HepG2 (cell line): ENCODE measurements around the gene ABT1. TPM values are rescaled to one million over a fixed set of nuclear protein-coding genes. Genes with fewer than 3 reads are reported as not detected.

ENCODE experiments used
- ARNTL ChIP-seq: sonication (generic); formaldehyde crosslinking; IDR thresholded peaks from 2 replicates; pipeline ENCODE4 v1.4.0; 2020; ENCODE audit warnings: mild to moderate bottlenecking, missing genetic modification reagents
- BRCA1 ChIP-seq: sonication (generic); formaldehyde crosslinking; IDR thresholded peaks from 2 replicates; pipeline ENCODE4 v1.4.0; 2020; ENCODE audit warnings: missing genetic modification reagents
- CCDC6 ChIP-seq: sonication (generic); formaldehyde crosslinking; IDR thresholded peaks from 2 replicates; pipeline ENCODE4 v1.8.1; 2022; ENCODE audit warnings: mild to moderate bottlenecking, missing genetic modification reagents, moderate library complexity
- ELF1 ChIP-seq: sonication (generic); formaldehyde crosslinking; IDR thresholded peaks from 2 replicates; pipeline ENCODE4 v1.4.0; 2020; ENCODE audit warnings: missing genetic modification reagents
- FOXK1 ChIP-seq: sonication (generic); formaldehyde crosslinking; IDR thresholded peaks from 2 replicates; pipeline ENCODE4 v1.4.0; 2020; ENCODE audit warnings: low read depth, missing genetic modification reagents, borderline replicate concordance
- MAFG ChIP-seq: sonication (generic); formaldehyde crosslinking; IDR thresholded peaks from 2 replicates; pipeline ENCODE4 v1.5.1; 2020; ENCODE audit warnings: mild to moderate bottlenecking, missing genetic modification reagents
- NR2F6 ChIP-seq, 2 experiments: IDR thresholded peaks; 2 replicates each; pipeline ENCODE4 v1.6.1; 2016; ENCODE audit warnings: antibody characterized with exemption in 1 of 2, mild to moderate bottlenecking in 1 of 2
- SMC3 ChIP-seq: IDR thresholded peaks from 2 replicates; pipeline ENCODE4 v1.6.1; 2011; ENCODE audit warnings: low read length, improper control_type of control experiment
- TBP ChIP-seq: sonication (generic); formaldehyde crosslinking; IDR thresholded peaks from 2 replicates; pipeline ENCODE4 v1.5.0; 2020; ENCODE audit warnings: missing genetic modification reagents
- ZBTB42 ChIP-seq: sonication (generic); formaldehyde crosslinking; IDR thresholded peaks from 2 replicates; pipeline ENCODE4 v1.5.0; 2020; ENCODE audit warnings: mild to moderate bottlenecking, missing genetic modification reagents
- ZNF124 ChIP-seq: sonication (generic); formaldehyde crosslinking; IDR thresholded peaks from 2 replicates; pipeline ENCODE4 v1.4.0; 2020; ENCODE audit warnings: missing genetic modification reagents
- ZNF230 ChIP-seq: sonication (generic); formaldehyde crosslinking; IDR thresholded peaks from 2 replicates; pipeline ENCODE4 v1.4.0; 2020; ENCODE audit warnings: mild to moderate bottlenecking, missing genetic modification reagents
- ZNF382 ChIP-seq: sonication (generic); formaldehyde crosslinking; IDR thresholded peaks from 2 replicates; pipeline ENCODE4 v1.5.0; 2020; ENCODE audit warnings: missing genetic modification reagents, mild to moderate bottlenecking, borderline replicate concordance
- ZNF569 ChIP-seq: sonication (generic); formaldehyde crosslinking; IDR thresholded peaks from 2 replicates; pipeline ENCODE4 v1.5.0; 2020; ENCODE audit warnings: mild to moderate bottlenecking, missing genetic modification reagents, moderate library complexity, borderline replicate concordance
- ZNF672 ChIP-seq: sonication (generic); formaldehyde crosslinking; IDR thresholded peaks from 2 replicates; pipeline ENCODE4 v1.8.1; 2022; ENCODE audit warnings: missing genetic modification reagents
- polyA plus RNA-seq, 8 experiments: library from polyadenylated mRNA; depleted of rRNA in 3 of 8; stranded (reverse) in 7 of 8; unstranded in 1 of 8; fragments of >200 nt; fragmentation: Illumina TruSeq in 4 of 8; extraction: Trizol in 4 of 8; gene quantifications; 2 replicates each; pipeline versions ENCODE4 v1.2.1 to v1.2.3, GENCODE V29; 2011 to 2016; ENCODE audit warnings: low read depth in 4 of 8, missing spikeins in 1 of 8, mixed read lengths in 1 of 8; ENCODE audit not compliant: insufficient read depth in 1 of 8
- total RNA-seq, 5 experiments: library from RNA; depleted of rRNA; stranded (reverse); fragments of >200 nt; fragmentation: Illumina TruSeq; extraction: Trizol; gene quantifications; 2 replicates each; pipeline ENCODE4 v1.2.3, GENCODE V29; 2016; ENCODE audit warnings: low read depth in 1 of 5
- TF ChIP-seq, protein P1 (sequence below): sonication (generic); formaldehyde crosslinking; IDR thresholded peaks from 2 replicates; pipeline ENCODE4 v1.5.0; 2020; ENCODE audit warnings: mild to moderate bottlenecking, missing genetic modification reagents, borderline replicate concordance
- TF ChIP-seq, protein P2 (sequence below): sonication (generic); formaldehyde crosslinking; IDR thresholded peaks from 2 replicates; pipeline ENCODE4 v1.4.0; 2020; ENCODE audit warnings: mild to moderate bottlenecking, missing genetic modification reagents
- TF ChIP-seq, protein P3 (sequence below): sonication (generic); formaldehyde crosslinking; IDR thresholded peaks from 2 replicates; pipeline ENCODE4 v1.8.1; 2022; ENCODE audit warnings: mild to moderate bottlenecking, missing genetic modification reagents

ABT1 gene
- total and polyA plus RNA-seq, 2 of the 13 experiments (the other 11 are each of a cell fraction or from before 2014, with no cell fraction given): 38.4 TPM

DNA sequence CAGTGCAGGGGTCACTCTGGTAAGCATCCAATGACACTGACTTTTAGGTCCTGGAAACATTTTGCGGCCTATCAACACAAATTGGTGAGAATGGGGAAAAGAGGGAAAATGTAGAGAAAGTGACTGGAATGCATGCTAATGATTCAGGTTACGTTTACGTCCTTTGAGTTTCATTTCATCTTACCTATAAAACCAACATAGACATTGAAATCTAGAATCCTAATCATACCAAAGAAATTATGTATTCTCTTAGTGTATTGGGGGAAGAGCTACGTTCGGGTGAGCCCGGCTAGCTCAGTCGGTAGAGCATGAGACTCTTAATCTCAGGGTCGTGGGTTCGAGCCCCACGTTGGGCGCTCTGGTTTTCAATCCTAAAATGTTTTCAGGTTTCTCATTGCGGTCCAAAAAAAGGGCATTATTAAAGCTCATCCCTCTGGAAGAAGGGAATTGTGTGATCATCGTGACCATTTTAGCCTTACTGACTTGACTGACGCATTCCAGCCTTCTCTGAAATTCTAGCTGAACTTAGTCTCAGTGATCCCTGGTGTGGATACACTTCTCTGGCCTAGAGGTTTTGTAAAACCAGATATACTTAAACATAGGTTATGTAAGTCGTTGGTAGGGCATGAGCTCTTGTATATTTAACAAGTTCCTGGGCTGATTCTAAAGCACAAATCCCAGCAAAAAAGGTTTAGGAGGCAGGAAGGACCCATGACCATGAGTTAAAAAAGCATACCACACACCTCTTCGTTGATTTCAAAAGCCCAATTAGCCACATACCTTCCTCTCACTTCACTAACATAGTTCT lies 40.3 kb upstream of the ABT1 start (continued):
- TF ChIP-seq, protein P1, sequence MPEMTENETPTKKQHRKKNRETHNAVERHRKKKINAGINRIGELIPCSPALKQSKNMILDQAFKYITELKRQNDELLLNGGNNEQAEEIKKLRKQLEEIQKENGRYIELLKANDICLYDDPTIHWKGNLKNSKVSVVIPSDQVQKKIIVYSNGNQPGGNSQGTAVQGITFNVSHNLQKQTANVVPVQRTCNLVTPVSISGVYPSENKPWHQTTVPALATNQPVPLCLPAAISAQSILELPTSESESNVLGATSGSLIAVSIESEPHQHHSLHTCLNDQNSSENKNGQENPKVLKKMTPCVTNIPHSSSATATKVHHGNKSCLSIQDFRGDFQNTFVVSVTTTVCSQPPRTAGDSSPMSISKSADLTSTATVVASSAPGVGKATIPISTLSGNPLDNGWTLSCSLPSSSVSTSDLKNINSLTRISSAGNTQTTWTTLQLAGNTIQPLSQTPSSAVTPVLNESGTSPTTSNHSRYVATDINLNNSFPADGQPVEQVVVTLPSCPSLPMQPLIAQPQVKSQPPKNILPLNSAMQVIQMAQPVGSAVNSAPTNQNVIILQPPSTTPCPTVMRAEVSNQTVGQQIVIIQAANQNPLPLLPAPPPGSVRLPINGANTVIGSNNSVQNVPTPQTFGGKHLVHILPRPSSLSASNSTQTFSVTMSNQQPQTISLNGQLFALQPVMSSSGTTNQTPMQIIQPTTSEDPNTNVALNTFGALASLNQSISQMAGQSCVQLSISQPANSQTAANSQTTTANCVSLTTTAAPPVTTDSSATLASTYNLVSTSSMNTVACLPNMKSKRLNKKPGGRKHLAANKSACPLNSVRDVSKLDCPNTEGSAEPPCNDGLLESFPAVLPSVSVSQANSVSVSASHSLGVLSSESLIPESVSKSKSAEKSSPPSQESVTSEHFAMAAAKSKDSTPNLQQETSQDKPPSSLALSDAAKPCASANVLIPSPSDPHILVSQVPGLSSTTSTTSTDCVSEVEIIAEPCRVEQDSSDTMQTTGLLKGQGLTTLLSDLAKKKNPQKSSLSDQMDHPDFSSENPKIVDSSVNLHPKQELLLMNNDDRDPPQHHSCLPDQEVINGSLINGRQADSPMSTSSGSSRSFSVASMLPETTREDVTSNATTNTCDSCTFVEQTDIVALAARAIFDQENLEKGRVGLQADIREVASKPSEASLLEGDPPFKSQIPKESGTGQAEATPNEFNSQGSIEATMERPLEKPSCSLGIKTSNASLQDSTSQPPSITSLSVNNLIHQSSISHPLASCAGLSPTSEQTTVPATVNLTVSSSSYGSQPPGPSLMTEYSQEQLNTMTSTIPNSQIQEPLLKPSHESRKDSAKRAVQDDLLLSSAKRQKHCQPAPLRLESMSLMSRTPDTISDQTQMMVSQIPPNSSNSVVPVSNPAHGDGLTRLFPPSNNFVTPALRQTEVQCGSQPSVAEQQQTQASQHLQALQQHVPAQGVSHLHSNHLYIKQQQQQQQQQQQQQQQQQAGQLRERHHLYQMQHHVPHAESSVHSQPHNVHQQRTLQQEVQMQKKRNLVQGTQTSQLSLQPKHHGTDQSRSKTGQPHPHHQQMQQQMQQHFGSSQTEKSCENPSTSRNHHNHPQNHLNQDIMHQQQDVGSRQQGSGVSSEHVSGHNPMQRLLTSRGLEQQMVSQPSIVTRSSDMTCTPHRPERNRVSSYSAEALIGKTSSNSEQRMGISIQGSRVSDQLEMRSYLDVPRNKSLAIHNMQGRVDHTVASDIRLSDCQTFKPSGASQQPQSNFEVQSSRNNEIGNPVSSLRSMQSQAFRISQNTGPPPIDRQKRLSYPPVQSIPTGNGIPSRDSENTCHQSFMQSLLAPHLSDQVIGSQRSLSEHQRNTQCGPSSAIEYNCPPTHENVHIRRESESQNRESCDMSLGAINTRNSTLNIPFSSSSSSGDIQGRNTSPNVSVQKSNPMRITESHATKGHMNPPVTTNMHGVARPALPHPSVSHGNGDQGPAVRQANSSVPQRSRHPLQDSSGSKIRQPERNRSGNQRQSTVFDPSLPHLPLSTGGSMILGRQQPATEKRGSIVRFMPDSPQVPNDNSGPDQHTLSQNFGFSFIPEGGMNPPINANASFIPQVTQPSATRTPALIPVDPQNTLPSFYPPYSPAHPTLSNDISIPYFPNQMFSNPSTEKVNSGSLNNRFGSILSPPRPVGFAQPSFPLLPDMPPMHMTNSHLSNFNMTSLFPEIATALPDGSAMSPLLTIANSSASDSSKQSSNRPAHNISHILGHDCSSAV: no peak
- no peak for TF ChIP-seq SMC3
- no peak for TF ChIP-seq ZBTB42 (CRISPR knock-in tag)
- TF ChIP-seq FOXK1: 0 out of 2 replicates have a peak, but pooled peaks have one; percentile 25
- TF ChIP-seq CCDC6 (CRISPR knock-in tag): peak; percentile 91
- TF ChIP-seq ZNF672 (CRISPR knock-in tag): no peak
- TF ChIP-seq, protein P2, sequence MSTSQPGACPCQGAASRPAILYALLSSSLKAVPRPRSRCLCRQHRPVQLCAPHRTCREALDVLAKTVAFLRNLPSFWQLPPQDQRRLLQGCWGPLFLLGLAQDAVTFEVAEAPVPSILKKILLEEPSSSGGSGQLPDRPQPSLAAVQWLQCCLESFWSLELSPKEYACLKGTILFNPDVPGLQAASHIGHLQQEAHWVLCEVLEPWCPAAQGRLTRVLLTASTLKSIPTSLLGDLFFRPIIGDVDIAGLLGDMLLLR: no peak
- peak; percentile 55 for TF ChIP-seq BRCA1 (CRISPR knock-in tag)
- no peak for TF ChIP-seq ZNF382 (CRISPR knock-in tag)
- peak; percentile 38; the same call in 1 of the 2 replicates for TF ChIP-seq ZNF124
- TF ChIP-seq MAFG (CRISPR knock-in tag): no peak
- TF ChIP-seq TBP (CRISPR knock-in tag): no peak
- no peak for TF ChIP-seq ZNF230 (CRISPR knock-in tag)
- no peak for TF ChIP-seq ELF1
- TF ChIP-seq ARNTL: no peak
- no peak for TF ChIP-seq ZNF569 (CRISPR knock-in tag)
- TF ChIP-seq, protein P3, sequence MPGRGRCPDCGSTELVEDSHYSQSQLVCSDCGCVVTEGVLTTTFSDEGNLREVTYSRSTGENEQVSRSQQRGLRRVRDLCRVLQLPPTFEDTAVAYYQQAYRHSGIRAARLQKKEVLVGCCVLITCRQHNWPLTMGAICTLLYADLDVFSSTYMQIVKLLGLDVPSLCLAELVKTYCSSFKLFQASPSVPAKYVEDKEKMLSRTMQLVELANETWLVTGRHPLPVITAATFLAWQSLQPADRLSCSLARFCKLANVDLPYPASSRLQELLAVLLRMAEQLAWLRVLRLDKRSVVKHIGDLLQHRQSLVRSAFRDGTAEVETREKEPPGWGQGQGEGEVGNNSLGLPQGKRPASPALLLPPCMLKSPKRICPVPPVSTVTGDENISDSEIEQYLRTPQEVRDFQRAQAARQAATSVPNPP (CRISPR knock-in tag): 0 out of 2 replicates have a peak, but pooled peaks have one; percentile 18
- peak; percentile 47 for TF ChIP-seq NR2F6 (IDR thresholded peaks at IDR 0.05)
- peak; percentile 14; the same call in 1 of the 2 replicates for TF ChIP-seq NR2F6 (CRISPR knock-in tag; IDR thresholded peaks at IDR 0.05)
